ENCODE results near the gene C12orf76.
"Not testable (repeated sequence)": the region's sequence is repeated elsewhere in the genome, so short reads cannot be mapped to it uniquely, and the experiment has no call there.

Gene C12orf76

DNA sequence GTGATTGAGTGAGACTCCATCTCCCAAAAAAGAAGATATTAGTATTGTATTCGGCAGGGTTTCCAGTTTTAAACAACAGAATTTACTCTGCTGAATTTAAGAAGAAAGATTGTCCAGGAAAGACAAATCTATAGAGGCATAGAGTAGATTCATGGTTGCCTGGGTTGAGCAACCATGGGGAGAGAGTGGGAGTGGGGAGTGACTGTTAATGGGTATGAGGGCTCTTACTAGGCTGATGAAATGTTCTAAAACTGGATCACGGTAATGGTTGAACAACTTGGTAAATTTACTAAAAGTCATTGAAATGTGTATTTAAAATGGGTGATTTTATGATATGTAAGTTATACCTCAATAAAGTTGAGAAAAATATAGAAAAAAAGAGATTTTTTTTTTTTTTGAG is 13.9 kb upstream of the C12orf76 start:
- DNase-seq: no peak

DNA sequence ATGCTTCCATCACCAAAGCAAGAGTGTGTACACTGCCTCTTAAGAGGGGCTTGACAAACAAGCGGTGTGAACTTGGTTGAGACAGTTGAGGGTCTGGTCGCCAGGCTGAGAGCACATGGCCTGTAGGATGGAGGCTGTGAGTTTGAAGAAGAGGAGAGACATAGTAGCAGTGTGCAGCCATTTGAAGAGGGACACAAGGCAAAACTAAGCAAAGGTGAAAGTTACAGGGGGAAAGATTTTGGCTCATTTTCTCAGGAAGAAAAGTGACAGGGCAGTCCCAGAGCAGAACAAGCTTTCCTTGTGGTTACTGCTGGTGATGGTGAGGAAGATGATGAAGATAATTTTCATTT is 11.3 kb upstream of the C12orf76 start:
- no peak for DNase-seq

DNA sequence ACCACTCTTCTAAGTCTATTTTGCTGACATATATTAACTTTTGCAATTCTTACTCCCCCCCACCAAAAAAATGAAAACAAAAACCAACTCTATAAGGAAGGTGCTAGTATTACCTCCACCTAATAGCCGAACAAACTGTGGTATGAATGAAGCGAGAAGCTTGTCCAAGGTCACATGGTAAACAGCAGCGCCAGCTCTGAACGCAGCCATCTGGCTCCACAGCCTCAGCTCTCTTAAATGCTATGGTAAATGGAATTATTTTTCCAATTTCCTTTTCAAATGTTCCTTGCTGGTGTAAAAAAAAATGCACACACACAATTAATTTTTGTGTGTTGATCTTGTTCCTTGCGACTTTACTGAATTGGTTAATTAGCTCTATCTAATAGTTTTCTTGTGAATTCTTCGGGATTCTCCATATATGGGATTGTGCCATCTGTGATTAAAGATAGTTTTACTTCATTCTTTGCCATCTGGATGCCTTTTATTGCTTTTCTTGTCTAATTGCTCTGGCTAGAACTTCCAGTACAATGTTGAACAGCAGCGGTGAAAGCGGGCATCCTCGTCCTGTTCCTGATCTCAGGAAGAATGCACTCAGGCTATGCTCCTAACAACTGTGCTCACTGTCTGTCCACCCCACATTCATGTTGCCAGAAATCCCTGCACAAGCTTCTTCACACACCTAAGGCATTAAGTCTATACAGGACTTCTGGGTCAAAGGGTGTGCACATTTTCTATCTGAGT is 10.7 kb upstream of the C12orf76 start:
- no peak for DNase-seq

DNA sequence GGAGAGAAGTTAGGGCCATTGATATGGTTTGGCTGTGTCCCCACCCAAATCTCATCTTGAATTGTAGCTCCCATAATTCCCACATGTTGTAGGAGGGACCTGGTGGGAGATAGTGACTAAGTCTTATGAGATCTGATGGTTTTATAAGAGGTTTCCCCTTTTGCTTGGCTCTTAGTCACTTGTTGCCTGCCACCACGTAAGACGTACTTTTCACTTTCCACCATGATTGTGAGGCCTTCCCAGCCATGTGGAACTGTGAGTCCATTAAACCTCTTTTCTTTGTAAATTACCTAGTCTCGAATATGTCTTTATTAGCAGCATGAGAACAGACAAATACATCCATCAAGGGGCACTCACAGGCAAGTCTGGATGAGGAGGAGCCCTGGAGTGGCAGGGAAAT is 8.3 kb upstream of the C12orf76 start:
- DNase-seq: not testable (repeated sequence)

DNA sequence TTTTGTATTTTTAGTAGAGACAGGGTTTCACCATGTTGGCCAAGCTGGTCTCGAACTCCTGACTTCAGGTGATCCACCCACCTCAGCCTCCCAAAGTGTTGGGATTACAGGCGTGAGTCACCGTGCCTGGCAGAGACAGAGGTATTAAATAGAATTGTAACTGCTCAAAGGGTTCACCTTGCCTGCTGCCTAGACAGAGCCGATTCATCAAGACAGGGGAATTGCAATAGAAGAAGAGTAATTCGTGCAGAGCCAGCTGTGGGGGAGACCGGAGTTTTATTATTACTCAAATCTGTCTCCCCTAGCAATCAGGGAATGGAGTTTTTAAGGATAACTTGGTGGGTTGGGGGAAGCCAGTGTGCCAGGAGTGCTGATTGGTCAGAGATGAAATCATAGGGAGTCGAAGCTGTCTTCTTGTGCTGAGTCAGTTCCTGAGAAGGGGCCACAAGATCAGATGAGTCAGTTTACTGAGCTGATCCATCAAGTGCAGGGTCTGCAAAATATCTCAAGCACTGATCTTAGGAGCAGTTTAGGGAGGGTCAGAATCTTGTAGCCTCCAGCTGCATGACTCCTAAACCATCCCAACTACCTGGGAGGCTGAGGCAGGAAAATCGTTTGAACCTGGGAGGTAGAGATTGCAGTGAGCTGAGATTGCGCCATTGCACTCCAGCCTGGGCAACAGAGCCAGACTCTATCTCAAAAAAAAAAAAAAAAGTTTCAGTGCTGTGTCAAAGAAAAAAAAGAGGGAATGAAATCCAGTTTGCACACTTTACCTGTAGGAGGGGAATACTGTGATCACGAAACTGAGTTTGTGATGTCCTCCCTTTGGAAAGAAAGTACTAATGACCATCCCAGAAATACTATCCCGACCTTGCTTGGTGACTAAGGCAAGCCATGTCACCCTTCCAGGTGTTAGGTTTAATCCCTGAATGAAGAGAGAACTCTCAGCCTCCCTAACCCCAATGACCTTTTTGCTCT is 7.3 kb upstream of the C12orf76 start:
- DNase-seq: not testable (repeated sequence)

DNA sequence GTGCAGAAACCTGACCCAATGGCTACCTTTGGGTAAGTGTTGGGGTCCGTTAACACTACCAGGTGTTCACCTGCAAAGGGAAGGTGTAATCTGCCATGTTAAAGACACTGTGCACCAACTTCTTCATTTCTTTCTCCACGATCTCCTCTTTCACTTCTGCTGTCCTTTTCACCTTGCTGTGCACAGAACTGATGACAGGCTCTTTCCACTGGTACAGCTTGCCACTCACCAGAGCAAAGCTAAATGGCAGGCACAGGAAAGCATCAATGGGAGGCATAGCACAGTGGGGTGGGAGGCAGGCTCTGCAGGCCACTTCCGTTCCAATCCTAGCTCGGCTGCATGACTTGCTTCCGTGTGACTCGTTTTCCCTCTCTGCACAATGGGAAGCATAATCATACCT is 2.6 kb upstream of the C12orf76 start:
- no peak for DNase-seq

DNA sequence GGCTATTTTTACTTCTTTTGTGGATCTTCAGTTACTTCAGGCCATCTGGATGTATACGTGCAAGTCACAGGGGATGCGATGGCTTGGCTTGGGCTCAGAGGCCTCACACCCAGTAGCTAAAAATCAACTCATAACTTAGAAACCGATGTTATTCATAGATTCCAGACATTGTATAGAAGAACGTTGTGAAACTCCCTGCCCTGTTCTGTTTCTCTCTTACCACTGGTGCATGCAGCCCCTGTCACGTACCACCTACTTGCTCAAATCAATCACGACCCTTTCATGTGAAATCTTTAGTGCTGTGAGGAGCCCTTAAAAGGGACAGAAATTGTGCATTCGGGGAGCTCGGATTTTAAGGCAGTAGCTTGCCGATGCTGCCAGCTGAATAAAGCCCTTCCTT is 1.3 kb upstream of the C12orf76 start:
- DNase-seq: not testable (repeated sequence)

DNA sequence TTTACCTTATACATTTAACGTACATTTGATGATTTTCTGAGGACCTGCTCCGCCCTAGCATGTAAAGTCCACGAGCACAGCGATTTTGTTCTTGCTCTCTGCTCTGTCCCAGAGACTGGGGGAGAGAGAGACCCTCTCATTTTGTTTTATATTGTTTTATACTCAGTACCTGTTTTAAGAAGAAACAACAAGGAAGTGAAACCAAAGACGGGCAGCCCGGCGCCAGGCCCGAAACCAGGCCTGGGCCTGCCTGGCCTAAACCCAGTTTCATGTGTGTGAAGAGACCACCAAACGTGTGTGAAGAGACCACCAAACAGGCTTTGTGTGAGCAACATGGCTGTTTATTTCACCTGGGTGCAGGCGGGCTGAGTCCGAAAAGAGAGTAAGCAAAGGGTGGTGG is 712 bp upstream of the C12orf76 start:
- not testable (repeated sequence) for DNase-seq

DNA sequence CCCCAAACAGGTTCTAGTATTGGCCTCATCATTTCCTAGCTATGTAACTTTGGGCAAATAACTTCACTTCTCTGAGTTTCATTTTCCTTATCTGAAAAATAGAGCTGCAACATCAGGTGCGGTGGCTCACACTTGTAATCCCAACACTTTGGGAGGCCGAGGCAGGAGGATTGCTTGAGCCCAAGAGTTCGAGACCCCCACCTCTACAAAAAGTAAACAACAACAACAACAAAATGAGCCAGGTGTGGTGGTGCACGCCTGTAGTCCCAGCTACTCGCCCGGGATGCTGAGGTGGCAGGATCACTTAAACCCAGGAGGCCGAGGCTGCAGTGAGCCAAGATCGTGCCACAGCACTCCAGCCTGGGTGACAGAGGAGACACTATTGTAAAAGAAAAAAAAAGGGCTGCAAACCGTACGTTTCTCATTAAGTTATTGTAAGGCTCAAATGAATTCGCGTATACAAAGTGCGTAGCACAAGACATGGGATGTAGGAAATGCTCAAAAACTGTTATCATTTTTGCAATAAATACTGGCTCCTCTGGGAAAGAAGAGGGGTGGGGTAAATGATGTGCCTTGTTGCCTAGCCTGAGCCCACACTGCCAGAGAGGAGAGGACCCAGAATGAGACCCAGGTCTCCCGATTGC is 903 bp downstream of the C12orf76 start:
- no peak for DNase-seq

DNA sequence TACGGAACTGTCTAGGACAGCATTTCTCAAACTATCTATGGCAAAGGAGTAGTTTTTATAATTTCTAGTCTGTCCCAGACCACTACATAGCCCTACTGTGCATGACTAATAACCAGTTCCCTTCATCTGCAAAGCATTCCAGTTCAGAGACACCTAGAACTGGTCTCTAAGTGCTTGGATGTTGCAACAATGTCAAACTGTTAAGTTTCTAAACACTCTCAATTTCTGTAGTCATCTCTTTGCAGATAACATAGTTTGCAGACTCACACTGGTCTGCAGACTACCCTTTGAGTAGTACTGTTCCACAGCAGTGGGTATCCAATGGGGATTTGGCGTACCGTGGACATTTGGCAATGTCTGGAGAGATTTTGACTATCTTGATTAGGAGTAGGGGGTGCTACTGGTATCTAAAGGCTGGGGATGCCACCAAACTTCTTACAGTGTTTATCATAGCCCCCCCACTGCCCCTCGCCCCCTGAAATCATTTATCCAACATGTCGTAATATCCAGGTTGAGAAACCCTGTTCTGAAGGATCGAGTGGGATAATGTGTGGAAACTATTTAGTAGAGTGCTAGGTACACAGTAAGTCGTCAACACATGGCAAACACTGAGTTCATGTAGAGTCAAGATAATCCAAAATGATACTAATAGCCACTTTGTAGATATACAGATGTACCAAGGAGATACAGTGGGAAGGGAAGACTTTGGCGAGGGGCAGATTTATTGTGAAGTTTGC is 1.7 kb downstream of the C12orf76 start:
- no peak for DNase-seq

DNA sequence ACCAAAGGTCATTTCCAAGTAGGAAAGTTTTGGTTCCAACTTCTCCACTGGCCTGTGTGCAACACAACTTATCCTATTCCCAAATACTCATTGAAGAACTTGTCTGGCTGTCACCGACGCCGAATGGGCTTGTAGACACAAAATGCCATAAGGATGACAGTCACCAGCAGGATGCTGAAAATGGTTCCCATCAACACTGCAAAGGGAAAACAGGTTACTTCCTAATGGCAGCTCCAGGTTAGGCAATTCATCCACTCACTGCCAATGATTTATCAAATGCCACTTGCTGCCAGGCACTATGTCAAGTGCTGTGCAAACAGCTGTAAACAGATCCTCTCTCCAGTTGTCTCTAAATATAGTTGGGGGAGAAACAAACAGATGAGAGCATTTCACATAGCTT is 6.1 kb downstream of the C12orf76 start:
- peak; percentile 88 for DNase-seq

DNA sequence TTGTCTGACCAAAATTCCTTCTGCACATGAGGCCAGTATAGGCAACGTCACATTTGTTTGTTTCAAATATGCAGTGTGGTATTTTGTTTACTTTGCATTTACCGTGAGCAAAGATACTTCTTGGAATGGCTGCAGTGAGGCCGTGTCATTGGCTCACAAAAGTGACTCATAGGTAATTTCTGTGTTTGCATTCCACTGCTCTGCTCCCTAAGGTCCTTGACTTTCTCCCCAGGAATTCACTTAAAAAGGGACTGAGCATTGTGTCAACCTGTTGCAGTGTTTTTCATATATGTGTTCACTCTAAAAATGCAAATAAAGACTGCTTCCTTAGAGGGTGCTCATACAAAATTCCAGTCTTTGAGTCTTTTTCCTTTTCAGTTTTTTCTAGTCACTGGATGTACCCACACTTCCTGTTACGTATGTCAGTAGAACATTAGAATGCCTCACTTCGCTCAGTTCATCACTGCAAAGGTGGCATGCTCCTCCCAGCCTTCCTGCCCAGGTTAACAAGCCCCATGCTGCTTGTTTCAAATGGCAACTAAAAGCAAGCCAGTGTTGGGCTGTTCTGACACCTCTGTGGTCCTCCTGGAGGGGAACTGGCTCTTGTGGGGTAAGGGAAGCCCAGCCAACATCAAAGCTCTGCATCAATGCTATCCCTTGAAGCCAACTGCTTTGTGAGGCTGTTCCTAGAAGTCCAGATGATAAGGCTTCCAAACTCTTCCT is 9.1 kb downstream of the C12orf76 start:
- peak; percentile 26 for DNase-seq

DNA sequence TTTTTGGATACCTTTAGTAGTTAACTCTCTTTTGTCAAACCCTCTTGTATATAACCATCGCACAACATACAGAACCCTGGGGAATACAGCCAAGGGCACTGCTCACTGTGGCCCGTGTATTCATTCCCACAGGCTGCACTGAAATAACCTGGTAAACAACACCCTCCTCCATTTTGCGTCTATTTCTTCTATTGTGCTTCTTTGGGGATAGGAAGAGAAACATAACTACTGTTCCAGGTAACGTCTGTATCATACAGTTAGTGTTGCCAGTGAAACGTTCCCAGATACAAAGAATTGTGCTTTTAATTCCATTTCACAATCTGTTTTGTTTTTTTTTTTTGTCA is 9.6 kb downstream of the C12orf76 start:
- DNase-seq: no peak

DNA sequence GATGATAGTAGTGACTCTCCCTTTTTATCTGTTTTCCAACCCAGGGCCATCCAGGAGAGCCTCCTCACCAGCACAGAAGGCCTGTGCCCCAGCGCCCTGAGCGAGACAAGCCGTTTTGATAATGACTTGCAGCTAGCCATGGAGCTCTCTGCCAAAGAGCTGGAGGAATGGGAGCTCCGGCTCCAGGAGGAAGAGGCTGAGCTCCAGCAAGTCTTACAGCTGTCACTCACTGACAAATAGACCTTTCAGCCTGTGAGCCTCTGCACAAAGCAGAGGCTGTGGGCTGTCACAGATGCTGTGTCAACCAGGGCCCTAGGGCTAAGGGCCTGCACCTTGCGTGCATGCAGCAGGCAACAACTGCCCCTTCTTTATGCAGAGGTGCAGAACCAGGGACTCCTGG is 11.0 kb downstream of the C12orf76 start:
- no peak for DNase-seq

DNA sequence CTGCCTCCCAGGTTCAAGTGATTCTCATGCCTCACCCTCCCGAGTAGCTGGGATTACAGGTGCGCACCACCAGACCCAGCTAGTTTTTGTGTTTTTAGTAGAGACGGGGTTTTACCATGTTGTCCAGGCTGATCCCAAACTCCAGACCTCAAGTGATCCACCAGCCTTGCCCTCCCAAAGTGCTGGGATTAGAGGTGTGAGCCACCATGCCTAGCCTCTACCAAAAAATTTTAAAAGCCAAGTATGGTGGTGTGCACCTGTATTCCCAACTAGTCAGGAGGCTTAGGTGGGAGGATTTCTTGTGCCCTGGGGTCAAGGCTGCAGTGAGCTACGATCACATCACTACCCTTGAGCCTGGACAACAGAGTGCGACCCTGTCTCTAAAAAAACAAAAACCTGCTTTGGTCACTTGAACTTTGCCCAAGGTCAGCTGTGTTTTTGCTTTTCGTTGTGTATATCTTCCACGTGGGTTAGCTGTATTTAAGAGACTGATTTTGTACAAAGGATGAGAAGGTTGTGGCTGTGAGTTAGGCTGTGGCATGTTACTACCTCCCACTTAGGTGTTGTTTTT is 12.7 kb downstream of the C12orf76 start:
- DNase-seq: no peak

DNA sequence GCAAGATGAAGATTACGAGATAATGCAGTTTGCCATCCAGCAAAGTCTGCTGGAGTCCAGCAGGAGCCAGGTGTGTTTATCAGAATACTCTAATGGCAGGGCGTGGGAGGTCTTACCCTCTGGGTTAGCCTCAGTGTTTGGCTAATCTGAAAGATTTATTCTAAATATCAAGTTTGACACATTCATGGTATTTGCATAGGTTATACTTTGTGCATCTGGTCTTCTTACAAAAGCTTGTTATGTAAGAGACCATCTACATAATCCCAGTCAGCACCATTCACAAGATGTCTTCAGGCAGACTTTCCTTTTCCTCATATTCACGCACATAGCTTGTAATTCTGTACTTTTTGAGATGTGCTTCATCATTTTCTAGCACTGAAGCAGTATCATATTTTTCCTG is 14.4 kb downstream of the C12orf76 start:
- DNase-seq: no peak

DNA sequence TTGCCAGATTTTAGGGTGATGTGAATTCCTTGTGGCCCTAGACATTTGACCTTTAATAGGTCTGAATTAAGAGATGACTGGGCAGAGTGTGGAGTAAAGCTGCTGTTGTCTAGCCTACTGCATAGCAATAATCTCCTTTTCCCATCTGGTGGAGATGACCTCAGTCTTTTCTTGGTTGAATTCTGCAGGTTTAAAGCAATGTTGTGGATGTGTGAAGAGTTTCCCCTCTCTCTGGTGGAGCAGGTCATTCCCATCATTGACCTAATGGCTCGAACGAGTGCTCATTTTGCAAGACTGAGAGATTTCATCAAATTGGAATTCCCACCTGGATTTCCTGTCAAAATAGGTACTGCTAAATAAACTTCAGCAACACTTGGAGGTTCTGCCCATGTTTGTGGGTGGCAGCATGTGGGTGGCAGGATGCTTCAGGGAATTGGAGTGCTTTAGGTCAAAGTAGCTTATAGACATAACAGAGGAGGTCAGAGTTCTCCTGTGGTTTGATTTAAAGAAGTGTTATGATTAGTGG is 19.0 kb downstream of the C12orf76 start:
- no peak for DNase-seq

DNA sequence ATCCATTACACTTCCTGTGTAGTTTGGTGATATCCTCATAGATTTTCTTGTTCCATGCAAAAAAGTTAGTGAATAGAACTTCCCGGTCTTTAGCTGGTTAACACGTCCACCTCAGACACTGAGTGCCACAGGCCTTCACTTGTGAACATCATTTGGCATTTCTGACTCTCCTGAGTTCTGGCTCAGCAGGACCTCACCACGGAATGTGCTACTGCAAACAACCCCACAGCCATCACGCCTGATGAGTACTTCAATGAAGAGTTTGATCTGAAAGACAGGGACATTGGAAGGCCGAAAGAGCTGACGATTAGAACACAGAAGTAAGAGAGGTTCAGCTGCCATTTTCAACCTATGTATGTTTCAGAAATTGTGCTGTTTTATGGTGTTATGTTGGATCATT is 20.0 kb downstream of the C12orf76 start:
- DNase-seq: no peak

DNA sequence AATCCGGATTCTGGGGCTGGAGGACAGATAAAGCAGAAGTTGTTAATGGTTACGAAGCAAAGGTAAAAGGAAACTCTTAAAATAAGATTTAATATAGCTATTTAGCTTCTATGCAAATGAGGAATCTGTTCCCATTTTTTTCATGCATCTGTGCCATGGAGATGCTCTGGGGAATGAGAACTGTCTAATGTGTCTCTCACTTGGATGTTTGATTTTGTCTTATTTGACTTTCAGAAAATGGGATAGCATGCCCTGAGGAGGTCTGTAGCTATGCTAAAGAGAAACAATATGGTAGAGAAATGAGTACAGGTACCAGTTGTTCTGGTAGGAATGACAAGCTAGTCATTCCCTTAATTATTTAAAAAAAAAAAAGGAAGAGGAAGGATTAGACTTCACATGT is 24.3 kb downstream of the C12orf76 start:
- DNase-seq: no peak

DNA sequence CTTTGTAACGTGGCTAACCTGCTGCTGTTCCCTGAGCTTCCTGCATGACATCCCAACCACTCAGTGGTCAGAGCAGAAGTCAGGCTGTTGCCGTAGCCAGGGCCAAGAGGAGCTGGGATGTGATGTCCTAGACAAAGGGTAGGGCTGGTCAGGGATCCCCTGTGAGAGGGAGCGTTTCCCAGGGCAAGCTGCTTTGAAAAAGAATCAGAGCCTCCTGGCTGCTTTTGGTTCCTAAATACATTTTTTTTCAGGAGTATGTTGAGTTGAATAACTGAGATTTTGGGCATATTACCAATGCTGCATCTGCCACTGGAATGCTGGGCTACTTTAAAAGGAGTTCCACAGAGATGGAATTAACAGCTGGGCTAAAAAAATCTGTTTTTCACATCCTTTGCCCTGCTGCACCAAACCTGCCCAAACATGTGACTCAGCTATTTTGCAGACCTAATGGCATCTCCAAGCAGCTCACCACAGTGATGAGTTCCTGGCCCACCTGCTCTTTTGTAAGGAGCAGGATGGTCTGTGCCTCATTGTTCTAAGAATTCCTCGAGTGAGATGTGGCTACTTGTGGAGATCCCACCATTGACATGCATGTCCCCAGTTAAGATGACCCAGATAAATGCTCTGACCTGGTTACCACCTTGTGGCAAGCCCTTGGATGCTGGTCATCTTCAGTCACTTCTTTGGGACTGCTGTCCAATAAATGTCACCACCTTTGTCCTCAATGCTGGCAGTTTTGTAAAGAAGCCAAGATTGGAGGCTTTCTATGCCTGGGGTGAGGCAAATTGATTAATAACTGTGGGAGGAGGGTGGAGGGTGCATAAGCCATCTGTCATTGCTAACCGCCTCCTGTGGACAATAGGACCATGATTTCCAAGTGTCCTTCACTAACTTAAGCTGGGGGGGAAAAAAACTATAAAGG is 25.0 kb downstream of the C12orf76 start:
- no peak for DNase-seq

DNA sequence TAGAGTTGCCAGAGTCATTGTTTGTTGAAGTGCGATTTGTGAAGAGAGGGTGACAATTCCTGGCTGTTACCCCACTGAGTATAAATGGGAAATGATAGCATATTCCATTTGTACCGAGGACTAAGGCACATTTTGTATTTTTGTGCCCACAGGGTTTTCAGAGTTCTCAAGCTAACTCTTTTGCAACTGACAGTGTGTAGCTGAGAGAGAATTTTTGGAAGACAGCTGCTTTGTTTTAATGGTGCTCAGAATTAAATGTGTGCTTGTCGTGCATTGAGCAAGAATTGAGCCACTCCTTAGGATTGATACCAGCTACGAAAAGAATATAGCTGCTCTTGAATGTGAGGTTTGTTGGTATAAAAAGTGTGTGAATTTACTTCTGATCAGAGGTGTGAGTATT is 27.4 kb downstream of the C12orf76 start:
- no peak for DNase-seq

All from NCI-H2029 treated with DMSO at 0.1 percent for 48 hours (cell line).